Fibroblast of lung (primary cell): ENCODE data around the gene CHST9. TPM values are rescaled to one million over a fixed set of nuclear protein-coding genes. Genes with fewer than 3 reads are reported as not detected.

ENCODE experiments used
- DNase-seq, 2 donors: peaks; one replicate each; pipeline versions ENCODE4 v3.0.0 to v3.0.0-alpha.2; 2010; ENCODE audit warnings: low read depth in 2 of 2
- H2AFZ ChIP-seq: 2 replicates; pipeline ENCODE4 v1.5.1; 2012; ENCODE audit warnings: low read length, control low read depth, inconsistent platforms
- H3K27ac ChIP-seq: 2 replicates; pipeline ENCODE4 v1.5.1; 2011; ENCODE audit warnings: low read length, control low read depth; ENCODE audit not compliant: insufficient read depth
- H3K27me3 ChIP-seq: 2 replicates; pipeline ENCODE4 v1.5.1; 2011; ENCODE audit warnings: mild to moderate bottlenecking, low read length; ENCODE audit not compliant: control insufficient read depth, insufficient read depth
- H3K36me3 ChIP-seq: 2 replicates; pipeline ENCODE4 v1.5.1; 2011; ENCODE audit warnings: low read length; ENCODE audit not compliant: control insufficient read depth, insufficient read depth
- H3K4me1 ChIP-seq: 2 replicates; pipeline ENCODE4 v1.5.1; 2011; ENCODE audit warnings: low read length; ENCODE audit not compliant: control insufficient read depth, insufficient read depth; ENCODE audit errors: extremely low read depth
- H3K4me2 ChIP-seq: 2 replicates; pipeline ENCODE4 v1.5.1; 2011; ENCODE audit warnings: low read length, control low read depth; ENCODE audit not compliant: insufficient read depth; ENCODE audit errors: extremely low read depth
- H3K4me3 ChIP-seq, 4 experiments: fragments of 200-600 bp in 1 of 4; sonication (generic) in 1 of 4; replicated peaks in 1 of 4; 2 replicates each; pipeline ENCODE4 v1.5.1; 2011 to 2016; ENCODE audit warnings: low read length in 4 of 4, low read depth in 3 of 4, mild to moderate bottlenecking in 3 of 4, control low read depth in 2 of 4, inconsistent platforms in 1 of 4, mixed read lengths in 1 of 4; ENCODE audit not compliant: insufficient read depth in 1 of 4; ENCODE audit errors: control extremely low read depth in 1 of 4
- H3K79me2 ChIP-seq: 2 replicates; pipeline ENCODE4 v1.5.1; 2012; ENCODE audit warnings: mild to moderate bottlenecking, low read length, inconsistent platforms; ENCODE audit not compliant: control insufficient read depth, insufficient read depth
- H3K9ac ChIP-seq: 2 replicates; pipeline ENCODE4 v1.5.1; 2011; ENCODE audit warnings: mild to moderate bottlenecking, low read length, control low read depth; ENCODE audit not compliant: insufficient read depth
- H3K9me3 ChIP-seq: 2 replicates; pipeline ENCODE4 v1.5.1; 2012; ENCODE audit warnings: low read depth, low read length; ENCODE audit not compliant: control insufficient read depth, insufficient read depth
- H4K20me1 ChIP-seq: 2 replicates; pipeline ENCODE4 v1.5.1; 2011; ENCODE audit warnings: low read length; ENCODE audit not compliant: control insufficient read depth, insufficient read depth; ENCODE audit errors: extremely low read depth
- CTCF ChIP-seq, 2 donors: IDR thresholded peaks in 1 of 2; conservative IDR thresholded peaks in 1 of 2; 1 replicate in 1 of 2; 2 replicates in 1 of 2; pipeline ENCODE4 v1.5.1; 2011 to 2012; ENCODE audit warnings: low read length in 2 of 2, control low read depth in 1 of 2, inconsistent platforms in 1 of 2, low read depth in 1 of 2, mild to moderate bottlenecking in 1 of 2
- EZH2 ChIP-seq: IDR thresholded peaks from 2 replicates; pipeline ENCODE4 v1.5.1; 2012; ENCODE audit warnings: low read length, control low read depth, mild to moderate bottlenecking; ENCODE audit errors: missing control alignments
- polyA plus RNA-seq, 2 donors: library from polyadenylated mRNA; depleted of rRNA in 1 of 2; stranded (reverse) in 1 of 2; unstranded in 1 of 2; fragments of >200 nt; gene quantifications; 2 replicates each; pipeline ENCODE4 v1.2.1, GENCODE V29; 2011 to 2012; ENCODE audit warnings: missing spikeins in 1 of 2
- total RNA-seq: library from RNA; depleted of rRNA; stranded (reverse); fragments of >200 nt; gene quantifications from 2 replicates; pipeline ENCODE4 v1.2.1, GENCODE V29; 2014

CHST9 gene
- total and polyA plus RNA-seq, 2 donors (not counting 1 experiment from before 2014, with no cell fraction given): not detected

GRCh38 chr18:27144672-27145071 is 40.4 kb downstream of the CHST9 start:
- no peak for TF ChIP-seq CTCF (conservative IDR thresholded peaks at IDR 0.05 in 1 of 2, IDR thresholded peaks at IDR 0.05 in 1 of 2; ENCODE audit: low read depth in 1 of 2, low read length in 2 of 2)
- no peak overlapping the region for H3K4me2 ChIP-seq

GRCh38 chr18:27143580-27144287 is 41.4 kb downstream of the CHST9 start:
- Histone ChIP-seq H3K27me3 (no peaks in the 10 kb centered on the region), H3K9ac (no peak overlapping the region), H3K4me1 (no peaks in the 10 kb centered on the region), H3K4me3 (no peak overlapping the region), H4K20me1 (no peaks in the 10 kb centered on the region), H3K36me3 (no peaks in the 10 kb centered on the region), H3K4me2 (no peak overlapping the region), H3K9me3 (no peaks in the 10 kb centered on the region), H3K79me2 (no peaks in the 10 kb centered on the region), H2AFZ (no peak overlapping the region), H3K27ac (no peak overlapping the region)
- DNase-seq: no peak
- TF ChIP-seq CTCF (conservative IDR thresholded peaks at IDR 0.05 in 1 of 2, IDR thresholded peaks at IDR 0.05 in 1 of 2; ENCODE audit: low read depth in 1 of 2, low read length in 2 of 2): no peak
- no peak for TF ChIP-seq EZH2

More at GRCh38 chr18:27144672-27145071, 40.4 kb downstream of the CHST9 start:
- no peaks in the 10 kb centered on the region for H3K36me3 ChIP-seq
- no peak overlapping the region for H3K27ac ChIP-seq
- H3K9me3 ChIP-seq: no peaks in the 10 kb centered on the region
- no peak overlapping the region for H3K4me3 ChIP-seq
- H3K9ac ChIP-seq: no peak overlapping the region
- H3K27me3 ChIP-seq: no peaks in the 10 kb centered on the region
- H3K79me2 ChIP-seq: no peaks in the 10 kb centered on the region
- no peak overlapping the region for H2AFZ ChIP-seq
- no peaks in the 10 kb centered on the region for H3K4me1 ChIP-seq
- H4K20me1 ChIP-seq: no peaks in the 10 kb centered on the region
- DNase-seq: no peak

GRCh38 chr18:27142891-27143290 is 42.2 kb downstream of the CHST9 start:
- no peaks in the 10 kb centered on the region for H3K4me1 ChIP-seq
- TF ChIP-seq EZH2 (no peak), CTCF (conservative IDR thresholded peaks at IDR 0.05 in 1 of 2, IDR thresholded peaks at IDR 0.05 in 1 of 2; ENCODE audit: low read depth in 1 of 2, low read length in 2 of 2) (no peak)
- H3K79me2 ChIP-seq: no peaks in the 10 kb centered on the region
- H3K4me3 ChIP-seq: no peak overlapping the region
- H3K27me3 ChIP-seq: no peaks in the 10 kb centered on the region
- no peaks in the 10 kb centered on the region for H3K9me3 ChIP-seq
- no peak overlapping the region for H2AFZ ChIP-seq
- no peak overlapping the region for H3K9ac ChIP-seq
- no peaks in the 10 kb centered on the region for H3K36me3 ChIP-seq
- no peak overlapping the region for H3K27ac ChIP-seq
- no peak overlapping the region for H3K4me2 ChIP-seq
- H4K20me1 ChIP-seq: no peaks in the 10 kb centered on the region
- DNase-seq: no peak
